ENCODE data around the gene HADHB. TPM values are rescaled to one million over a fixed set of nuclear protein-coding genes. Genes with fewer than 3 reads are reported as not detected.

The HADHB gene
- total RNA-seq, 6 donors from 2014 or later, result 67.1 to 124 (median 91.2) TPM

Other genes starting within 250 kb of the HADHB start
- gene RAB10, start 210.9 kb upstream of the HADHB start, total RNA-seq, result 100 to 1,000 TPM in 4 of 6 donors, 10 to 100 TPM in 2; 81.7 to 139 (median 106) TPM
- gene GAREM2, start 71.9 kb upstream of the HADHB start, total RNA-seq, result 1 to 10 TPM in 1 of 6 donors, under 1 TPM in 4, not detected in 1; 0.22 to 2.6 (median 0.49) TPM
- gene HADHA, start 307 bp upstream of the HADHB start, total RNA-seq, result 100 to 1,000 TPM in 4 of 6 donors, 10 to 100 TPM in 2; 61.8 to 120 (median 110) TPM
- gene SELENOI, start 101.2 kb downstream of the HADHB start, total RNA-seq, result 10 to 100 TPM in 5 of 6 donors, 1 to 10 TPM in 1; 6.8 to 21.6 (median 17.2) TPM
- gene ADGRF3, start 101.8 kb downstream of the HADHB start, total RNA-seq, result 1 to 10 TPM in 1 of 6 donors, under 1 TPM in 4, not detected in 1; 0.15 to 2.1 (median 0.30) TPM
- gene DRC1, start 157.0 kb downstream of the HADHB start, total RNA-seq, result 10 to 100 TPM in 2 of 6 donors, 1 to 10 TPM in 3, under 1 TPM in 1; 0.17 to 27.4 (median 4.7) TPM
- gene OTOF, start 233.2 kb downstream of the HADHB start, total RNA-seq, result under 1 TPM in 3 of 6 donors, not detected in 3; 0.10 to 0.15 (median 0.11) TPM